Cardiac muscle cell (in vitro differentiated cells and primary cell): Measurements from ENCODE around the gene PYROXD2. TPM values are rescaled to one million over a fixed set of nuclear protein-coding genes. Genes with fewer than 3 reads are reported as not detected.

Source experiments
- DNase-seq, 2 donors: peaks; one replicate each; pipeline versions ENCODE4 v3.0.0 to v3.0.0-alpha.2; 2010 to 2017; ENCODE audit warnings: low read depth in 1 of 2, low spot score in 1 of 2
- H3K27ac ChIP-seq: fragments of 200-600 bp; sonication (generic); 2 replicates; pipeline ENCODE4 v1.5.1; 2016
- H3K27me3 ChIP-seq: fragments of 200-600 bp; sonication (generic); 2 replicates; pipeline ENCODE4 v1.6.0; 2016; ENCODE audit warnings: control low read depth
- H3K36me3 ChIP-seq: fragments of 200-600 bp; sonication (generic); 2 replicates; pipeline ENCODE4 v1.5.1; 2016; ENCODE audit warnings: control low read depth
- H3K4me1 ChIP-seq: fragments of 200-600 bp; sonication (generic); 2 replicates; pipeline ENCODE4 v1.8.1; 2017; ENCODE audit warnings: low read depth, mild to moderate bottlenecking, mixed run types
- H3K4me3 ChIP-seq: fragments of 200-600 bp; sonication (generic); 2 replicates; pipeline ENCODE4 v1.5.1; 2016; ENCODE audit warnings: mild to moderate bottlenecking
- H3K9me3 ChIP-seq: fragments of 200-600 bp; sonication (generic); 2 replicates; pipeline ENCODE4 v1.5.1; 2017; ENCODE audit warnings: low read depth, mild to moderate bottlenecking, control low read depth
- CTCF ChIP-seq: IDR thresholded peaks from 2 replicates; pipeline ENCODE4 v1.5.1; 2012; ENCODE audit warnings: low read depth, mild to moderate bottlenecking, low read length
- polyA plus RNA-seq: library from polyadenylated mRNA; unstranded; fragments of >200 nt; fragmentation: Nextera tagmentation; extraction: Ambion mirVana; gene quantifications from 2 replicates; pipeline ENCODE4 v1.2.1, GENCODE V29; 2016
- total RNA-seq: library from RNA; depleted of rRNA; stranded (reverse); fragments of >200 nt; gene quantifications from 2 replicates; pipeline ENCODE4 v1.2.3, GENCODE V29; 2016

Gene PYROXD2
- total and polyA plus RNA-seq, 2 experiments from 2014 or later = 27.5 to 45.1 TPM

DNA sequence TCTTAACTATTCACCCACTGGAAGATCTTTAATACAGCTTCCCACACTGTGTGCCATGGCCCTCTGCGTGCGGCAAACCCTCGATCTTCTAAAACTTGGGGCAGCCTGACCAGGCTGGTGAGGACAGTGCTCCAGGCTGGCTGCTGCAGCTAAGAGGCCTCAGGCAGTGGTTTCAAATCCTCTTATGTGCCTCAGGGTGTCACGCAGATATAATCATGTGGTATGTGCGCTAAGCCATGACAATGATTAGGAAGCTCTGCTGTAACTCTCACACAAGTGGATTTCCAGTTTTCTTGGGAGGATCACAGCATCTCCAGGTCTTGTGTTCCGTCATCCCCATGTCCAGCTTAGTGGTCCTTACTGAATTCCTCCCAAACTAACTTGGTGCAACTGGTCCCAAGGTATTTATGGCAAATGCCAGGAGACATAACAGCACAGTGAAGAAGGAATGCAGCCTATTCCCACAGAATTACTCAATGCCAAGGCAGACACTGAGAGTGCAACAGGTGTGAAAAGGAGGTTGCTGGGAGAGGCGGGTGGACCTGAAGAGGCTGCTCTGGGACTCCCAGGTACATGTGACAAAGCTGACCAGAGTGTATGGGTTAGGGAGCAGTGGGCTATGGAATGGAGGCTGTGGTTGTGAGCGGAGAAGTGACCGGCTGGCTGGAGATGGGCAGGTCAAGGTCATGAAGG, 29.5 kb upstream of the PYROXD2 start:
- Histone ChIP-seq H3K4me3 (no peak overlapping the region), H3K27ac (no peak overlapping the region), H3K4me1 (no peaks in the 10 kb centered on the region), H3K9me3 (no peaks in the 10 kb centered on the region), H3K27me3 (no peaks in the 10 kb centered on the region), H3K36me3 (peaks cover 15% of the 10 kb centered on the region)
- TF ChIP-seq CTCF = no peak
- no peak for DNase-seq

GRCh38 chr10:98438715-98439114, 23.7 kb upstream of the PYROXD2 start:
- Histone ChIP-seq H3K36me3 (peaks cover 22% of the 10 kb centered on the region), H3K9me3 (no peaks in the 10 kb centered on the region), H3K27me3 (no peaks in the 10 kb centered on the region), H3K4me3 (no peak overlapping the region), H3K4me1 (no peaks in the 10 kb centered on the region), H3K27ac (no peak overlapping the region)
- DNase-seq = no peak
- TF ChIP-seq CTCF = no peak

- no peak for DNase-seq
- H3K9me3 ChIP-seq = no peaks in the 10 kb centered on the region
- peaks cover 18% of the 10 kb centered on the region for H3K36me3 ChIP-seq
- H3K27me3 ChIP-seq = no peaks in the 10 kb centered on the region
- no peak overlapping the region for H3K4me3 ChIP-seq
- no peak overlapping the region for H3K27ac ChIP-seq
- TF ChIP-seq CTCF = no peak
- no peaks in the 10 kb centered on the region for H3K4me1 ChIP-seq
Measured at GRCh38 chr10:98436704-98437103, 21.7 kb upstream of the PYROXD2 start.

GRCh38 chr10:98435178-98435577, 20.2 kb upstream of the PYROXD2 start:
- Histone ChIP-seq H3K4me3 (no peak overlapping the region), H3K27me3 (no peaks in the 10 kb centered on the region), H3K4me1 (no peaks in the 10 kb centered on the region), H3K36me3 (peaks cover 17% of the 10 kb centered on the region), H3K9me3 (no peaks in the 10 kb centered on the region), H3K27ac (no peak overlapping the region)
- TF ChIP-seq CTCF = no peak
- no peak for DNase-seq

DNA sequence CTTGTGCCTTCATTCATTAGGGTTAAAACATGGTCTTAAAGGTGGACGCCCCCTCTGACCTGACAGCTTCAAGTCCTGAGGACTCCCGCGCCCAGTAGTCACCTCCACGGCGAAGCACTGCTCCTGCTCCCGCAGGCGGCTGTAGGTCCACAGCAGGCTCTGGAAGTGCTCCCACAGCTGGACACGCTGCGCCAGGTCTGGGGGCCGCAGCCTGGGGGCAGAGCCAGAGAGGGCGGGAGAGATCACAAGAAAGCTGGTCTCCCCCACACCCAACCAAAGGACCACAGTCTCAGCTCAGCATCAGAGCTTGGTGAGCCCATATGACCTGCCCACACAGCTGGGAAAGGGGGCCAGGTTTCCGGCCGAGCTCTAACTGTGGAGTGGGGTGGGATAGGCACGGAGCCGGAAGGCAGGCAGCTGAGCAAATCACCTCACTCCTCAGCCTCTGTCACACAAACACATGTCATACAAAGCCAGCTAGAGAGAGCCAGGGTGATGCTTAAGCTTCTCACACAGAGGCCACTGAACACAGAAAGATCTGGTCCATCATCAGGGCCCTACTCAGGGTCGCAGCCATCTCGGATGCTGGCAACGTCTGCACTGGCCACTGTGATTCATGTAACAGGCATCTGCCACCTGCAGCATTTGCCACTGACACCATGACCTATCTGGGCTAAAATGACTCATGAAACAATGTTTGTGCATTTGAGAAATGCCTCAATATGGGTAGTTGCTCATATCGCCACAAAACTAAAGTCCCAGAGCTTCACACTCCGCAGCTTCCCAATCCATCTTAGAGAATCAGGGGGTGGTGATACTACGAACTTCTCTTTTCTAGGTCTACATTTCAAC, 19.1 kb upstream of the PYROXD2 start:
- Histone ChIP-seq H3K4me1 (no peaks in the 10 kb centered on the region), H3K27me3 (no peaks in the 10 kb centered on the region), H3K36me3 (peaks cover 17% of the 10 kb centered on the region), H3K4me3 (no peak overlapping the region), H3K9me3 (no peaks in the 10 kb centered on the region), H3K27ac (no peak overlapping the region)
- no peak for TF ChIP-seq CTCF
- no peak for DNase-seq
